Spleen (tissue), 7 donors: ENCODE results near the gene ARMC9.

Experiments
- CTCF ChIP-seq, 11 experiments: fragments of 200-600 bp in 7 of 11; fragments of 450-650 bp in 4 of 11; sonication (generic) in 4 of 11; IDR thresholded peaks in 8 of 11; conservative IDR thresholded peaks in 3 of 11; 1 replicate in 7 of 11; 2 replicates in 4 of 11; pipeline versions ENCODE4 v1.4.0 to v1.8.0; 2016 to 2021; ENCODE audit warnings: antibody characterized with exemption in 11 of 11, inconsistent platforms in 4 of 11, mild to moderate bottlenecking in 1 of 11
- POLR2AphosphoS5 ChIP-seq, 3 donors: sonication (generic); formaldehyde crosslinking; IDR thresholded peaks; one replicate each; pipeline ENCODE4 v1.5.1; 2017; ENCODE audit warnings: antibody characterized with exemption in 3 of 3
- donor health status: DM: no; HTN: no; CAD: no; lungs with moderate emphysema.
- donor health status: DM: no; HTN: no; CAD: no.
- donor health status: DM: no; HTN: no; CAD: no.

DNA sequence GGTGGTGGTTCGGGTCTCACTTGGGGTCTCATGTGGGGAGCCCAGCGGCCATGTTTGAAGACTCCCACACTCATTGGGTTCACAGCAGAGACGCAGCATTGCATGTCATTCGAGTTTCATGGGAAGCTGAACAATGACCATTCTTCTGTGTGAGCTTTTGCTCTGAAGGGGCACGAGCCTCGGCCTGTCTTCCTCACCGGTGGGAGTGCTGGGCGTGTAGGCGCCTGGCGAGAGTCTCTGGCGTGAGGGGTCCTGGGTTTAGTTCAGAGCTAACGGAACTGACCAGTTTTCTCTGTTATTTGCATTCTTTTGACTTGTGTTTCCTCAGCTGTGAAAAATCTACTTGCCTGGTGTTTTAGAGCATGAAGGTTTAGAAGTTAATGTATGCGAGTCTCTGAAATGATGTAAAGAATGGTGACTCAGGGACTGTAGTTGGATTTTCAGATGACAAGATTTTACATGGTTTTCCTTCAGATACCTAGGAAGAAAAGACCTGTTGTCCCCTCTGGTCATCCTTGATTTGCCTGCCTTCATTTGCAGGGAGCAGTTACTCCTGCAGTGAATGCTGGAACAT, 98.1 kb downstream of the ARMC9 start:
- no peak for TF ChIP-seq POLR2AphosphoS5 (IDR thresholded peaks at IDR 0.05)
- TF ChIP-seq CTCF (IDR thresholded peaks at IDR 0.05 in 8 of 11, conservative IDR thresholded peaks at IDR 0.05 in 3 of 11), result no peak
